A549 (cell line): ENCODE results near the gene THUMPD3.

Source experiments
- CEBPB ChIP-seq, 2 experiments: fragments of >200 bp in 1 of 2; sonication (Bioruptor Twin) in 1 of 2; formaldehyde crosslinking in 1 of 2; IDR thresholded peaks; 2 replicates each; pipeline ENCODE4 v1.6.1; 2012 to 2016
- CTCF ChIP-seq: fragments of >200 bp; sonication (Bioruptor Twin); formaldehyde crosslinking; IDR thresholded peaks from 3 replicates; pipeline ENCODE4 v1.5.1; 2016
- EP300 ChIP-seq, 2 experiments: fragments of >200 bp; sonication (Bioruptor Twin); formaldehyde crosslinking; IDR thresholded peaks; 2 replicates in 1 of 2; 3 replicates in 1 of 2; pipeline ENCODE4 v1.6.1; 2016 to 2017
- MAFK ChIP-seq: fragments of 450-650 bp; IDR thresholded peaks from 2 replicates; pipeline ENCODE4 v1.6.1; 2014; ENCODE audit not compliant: partially characterized antibody
- MAX ChIP-seq: IDR thresholded peaks from 2 replicates; pipeline ENCODE4 v1.6.1; 2012
- POLR2A ChIP-seq: IDR thresholded peaks from 2 replicates; pipeline ENCODE4 v1.6.1; 2012; ENCODE audit warnings: mild to moderate bottlenecking, low read length
- SMC3 ChIP-seq: fragments of >200 bp; sonication (Bioruptor Twin); formaldehyde crosslinking; IDR thresholded peaks from 3 replicates; pipeline ENCODE4 v1.6.1; 2018; ENCODE audit warnings: inconsistent platforms
- ZFP36 ChIP-seq: fragments of 450-650 bp; IDR thresholded peaks from 2 replicates; pipeline ENCODE4 v1.6.1; 2014; ENCODE audit warnings: borderline replicate concordance; ENCODE audit not compliant: partially characterized antibody
- ZNF302 ChIP-seq: fragments of 250-450 bp; sonication (Bioruptor Pico); IDR thresholded peaks from 2 replicates; pipeline ENCODE4 v1.9.0; 2021; ENCODE audit warnings: inconsistent platforms, mild to moderate bottlenecking, moderate library complexity

DNA sequence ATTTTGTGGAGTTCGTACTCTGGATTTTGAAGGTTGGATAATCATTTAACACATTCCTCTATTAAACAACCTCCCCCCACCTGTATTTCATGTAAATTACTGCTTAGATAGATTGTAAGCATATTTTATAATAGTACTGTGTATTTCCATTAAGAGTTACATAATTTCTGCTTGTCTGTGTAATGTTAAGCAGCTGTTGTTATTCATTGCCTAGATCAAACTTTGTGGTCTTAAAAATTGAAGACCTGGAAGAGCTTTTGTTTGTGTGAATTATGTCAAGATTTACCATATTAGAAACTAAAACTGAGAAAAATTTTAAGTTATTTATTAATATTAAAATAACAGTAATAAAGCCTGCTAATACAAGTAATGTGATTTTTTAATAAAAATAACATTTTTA is 45.7 kb downstream of the THUMPD3 start:
- no peak for TF ChIP-seq MAFK
- no peak for TF ChIP-seq SMC3
- TF ChIP-seq EP300 (IDR thresholded peaks at IDR 0.05) = no peak
- no peak for TF ChIP-seq POLR2A
- no peak for TF ChIP-seq CEBPB (IDR thresholded peaks at IDR 0.05)
- TF ChIP-seq CTCF = no peak
- TF ChIP-seq MAX = no peak
- no peak for TF ChIP-seq ZNF302
- no peak for TF ChIP-seq ZFP36
